Hematopoietic multipotent progenitor cell treated with erythropoietin and hydrocortisone succinate and interleukin-3 and kit ligand, for 17 days (in vitro differentiated cells): ENCODE results near the gene SUMO3.

Experiments
- DNase-seq: peaks from one replicate; pipeline ENCODE4 v3.0.0-alpha.2; 2015; ENCODE audit warnings: low spot score

SUMO3 gene

DNA sequence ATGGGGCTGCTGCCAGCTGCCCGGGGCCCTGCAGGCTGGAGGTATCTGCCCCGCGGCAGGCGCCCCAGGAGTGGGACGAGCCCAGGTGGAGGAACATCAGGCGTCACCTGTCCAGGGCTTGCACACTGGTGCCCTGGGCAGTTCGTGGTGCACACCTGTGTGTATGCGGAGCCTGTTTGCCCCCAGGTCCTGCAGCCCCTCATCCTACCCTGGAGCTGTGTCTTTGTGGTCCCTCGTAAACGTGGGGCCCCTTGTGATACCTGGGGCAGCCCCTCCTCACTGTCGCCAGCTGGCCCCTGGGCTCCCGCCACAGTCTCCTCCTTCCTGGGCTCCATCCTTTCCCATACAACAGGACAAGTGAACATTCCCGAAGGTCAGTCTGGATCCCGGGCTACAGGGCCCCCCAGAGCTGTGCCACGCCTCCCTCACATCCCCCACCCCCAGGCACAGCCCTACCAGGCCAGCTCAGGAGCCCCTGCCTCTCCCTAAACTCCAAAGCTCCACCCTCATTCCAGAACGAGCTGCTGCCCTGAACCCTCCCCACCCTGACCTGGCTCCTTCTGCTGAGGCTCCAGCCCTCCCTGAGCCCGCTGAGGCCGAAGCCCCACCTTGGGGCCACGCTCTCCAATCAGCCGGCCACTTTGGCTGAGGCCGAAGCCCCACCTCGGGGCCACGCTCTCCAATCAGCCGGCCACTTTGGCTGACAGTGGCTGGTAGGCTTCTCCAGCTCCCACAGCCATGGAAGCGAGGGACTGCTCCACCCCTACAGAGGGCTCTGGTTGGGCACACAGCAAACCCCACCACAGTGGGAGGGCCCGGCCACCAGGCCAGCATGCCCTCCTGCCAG, 58.9 kb downstream of the SUMO3 start:
- DNase-seq = no peak

DNA sequence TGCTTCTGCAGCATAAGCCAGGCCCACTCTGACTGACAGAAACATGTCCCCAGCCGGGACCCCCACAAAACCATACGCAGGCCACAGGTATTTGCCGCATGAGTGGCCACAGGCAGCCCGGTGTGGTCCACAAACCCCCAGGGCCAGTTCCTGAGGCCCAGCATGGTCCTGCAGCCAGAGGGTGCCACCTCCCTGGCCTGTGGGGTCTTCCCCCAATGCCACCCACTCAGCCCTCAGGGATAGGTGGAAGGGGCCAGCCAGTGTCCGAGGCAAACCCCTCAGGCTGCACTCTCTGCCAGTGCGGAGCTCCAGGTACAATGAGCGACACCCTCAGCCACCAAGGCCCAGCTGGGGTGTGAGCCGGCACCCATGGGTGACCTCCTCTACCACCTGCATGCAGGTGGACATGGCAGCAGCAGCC, 59.7 kb downstream of the SUMO3 start:
- DNase-seq = no peak

- DNase-seq = no peak
These were observed 60.1 kb downstream of the SUMO3 start for GRCh38 chr21:44757731-44758130.

DNA sequence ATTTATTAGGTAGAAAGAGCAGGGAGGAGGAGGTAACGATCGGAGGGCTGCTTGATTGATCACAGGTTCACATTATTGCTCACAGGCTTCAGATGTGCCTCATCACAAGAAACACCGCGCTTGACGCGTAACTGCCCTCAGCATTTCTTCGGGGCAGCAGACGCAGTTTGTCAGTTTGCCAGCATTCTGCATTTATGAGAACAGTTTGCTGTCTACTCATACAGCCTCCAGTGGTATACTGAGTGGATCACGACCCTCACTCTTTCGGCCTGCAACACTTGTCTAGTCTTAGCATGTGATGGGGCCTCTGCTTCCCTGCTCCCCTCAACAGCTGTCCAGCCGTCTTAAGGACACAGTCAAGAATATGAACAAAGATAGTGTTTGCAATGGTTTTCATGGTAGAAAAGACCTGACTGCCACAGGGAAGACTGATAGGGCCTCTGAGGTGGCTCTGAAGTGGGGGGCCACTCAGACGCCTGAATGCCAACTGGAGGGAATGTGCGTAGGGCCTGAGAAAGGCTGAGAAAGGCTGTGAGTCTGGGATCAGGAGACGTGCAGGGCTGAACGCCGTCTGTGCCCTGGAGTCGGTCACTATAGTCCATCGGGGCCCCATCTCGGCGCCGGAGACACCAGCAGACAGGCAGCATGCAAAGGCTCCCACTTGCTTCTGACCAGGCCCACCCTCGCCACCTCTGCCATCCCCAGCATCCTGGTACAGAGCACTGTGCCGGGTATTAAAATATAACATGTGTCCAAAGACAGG, 61.3 kb downstream of the SUMO3 start:
- DNase-seq = no peak
